Measurements from ENCODE around the gene LPAR2. TPM values are rescaled to one million over a fixed set of nuclear protein-coding genes. Genes with fewer than 3 reads are reported as not detected.
A peak's percentile ranks its signal among the peaks of the same experiment; 100 is the strongest.

The LPAR2 gene
- total RNA-seq, 2 donors from 2014 or later: 60.4 to 81.7 TPM

DNA sequence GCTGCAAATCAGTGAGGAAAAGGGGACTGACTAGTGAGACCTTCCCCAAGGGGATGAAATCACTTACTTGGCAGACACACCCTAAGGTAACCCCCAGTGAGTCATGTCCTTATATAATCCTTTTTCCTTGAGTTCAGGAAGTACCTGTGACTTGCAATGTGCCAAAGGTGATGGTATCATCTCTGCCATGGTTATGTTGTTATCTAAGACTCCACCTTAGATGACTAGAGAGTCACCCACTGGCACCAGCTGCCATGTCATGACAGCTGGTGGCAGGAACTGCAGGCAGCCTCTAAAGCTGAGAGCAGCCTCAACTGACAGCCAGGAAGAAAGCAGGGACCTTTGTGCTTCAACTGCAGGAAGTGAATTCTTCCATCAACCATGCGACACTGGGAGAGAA, 22.0 kb downstream of the LPAR2 start:
- Histone ChIP-seq H3K9ac (ENCODE audit: extremely low read depth, low read length, poor library complexity, severe bottlenecking) (no peak overlapping the region), H3K4me1 (ENCODE audit: control insufficient read depth, insufficient read depth, low read length) (no peaks in the 10 kb centered on the region), H3K36me3 (ENCODE audit: control insufficient read depth, insufficient read depth, low read length) (no peaks in the 10 kb centered on the region), H3K27ac (ENCODE audit: low read depth, low read length) (no peak overlapping the region), H3K4me3 (ENCODE audit: low read length) (no peak overlapping the region), H3K9me3 (ENCODE audit: control insufficient read depth, low read length) (no peaks in the 10 kb centered on the region), H3K27me3 (ENCODE audit: control insufficient read depth, insufficient read depth, low read length, poor library complexity, severe bottlenecking) (no peaks in the 10 kb centered on the region)
- TF ChIP-seq CTCF (conservative IDR thresholded peaks at IDR 0.05): no peak
- H3K27me3 Mint-ChIP-seq (ENCODE audit: insufficient read depth): no peaks in the 10 kb centered on the region
- no peak overlapping the region for H3K27ac Mint-ChIP-seq
- H3K4me1 Mint-ChIP-seq: peaks cover 5% of the 10 kb centered on the region
- WGBS, 2 experiments (ENCODE audit: insufficient coverage in 1 of 2, insufficient read length in 1 of 2): 93 to 100% methylated on average over 1 of the region's 1 CpG
- H3K4me3 Mint-ChIP-seq: no peak overlapping the region
- no peaks in the 10 kb centered on the region for H3K9me3 Mint-ChIP-seq
- H3K36me3 Mint-ChIP-seq (ENCODE audit: low read depth): no peaks in the 10 kb centered on the region
- no peak for DNase-seq

- Histone ChIP-seq H3K9me3 (ENCODE audit: control insufficient read depth, low read length) (no peaks in the 10 kb centered on the region), H3K27me3 (ENCODE audit: control insufficient read depth, insufficient read depth, low read length, poor library complexity, severe bottlenecking) (no peaks in the 10 kb centered on the region), H3K27ac (ENCODE audit: low read depth, low read length) (peak overlapping the region; percentile 18), H3K9ac (ENCODE audit: extremely low read depth, low read length, poor library complexity, severe bottlenecking) (no peak overlapping the region), H3K36me3 (ENCODE audit: control insufficient read depth, insufficient read depth, low read length) (peaks cover under 1% of the 10 kb centered on the region), H3K4me1 (ENCODE audit: control insufficient read depth, insufficient read depth, low read length) (no peaks in the 10 kb centered on the region), H3K4me3 (ENCODE audit: low read length) (no peak overlapping the region)
- H3K4me3 Mint-ChIP-seq: no peak overlapping the region
- H3K27ac Mint-ChIP-seq: no peak overlapping the region
- H3K27me3 Mint-ChIP-seq (ENCODE audit: insufficient read depth): no peaks in the 10 kb centered on the region
- no peaks in the 10 kb centered on the region for H3K36me3 Mint-ChIP-seq (ENCODE audit: low read depth)
- peaks cover 5% of the 10 kb centered on the region for H3K4me1 Mint-ChIP-seq
- no peak for DNase-seq
- no peak for TF ChIP-seq CTCF (conservative IDR thresholded peaks at IDR 0.05)
- WGBS, 2 experiments (ENCODE audit: insufficient coverage in 1 of 2, insufficient read length in 1 of 2): 89 to 92% methylated on average over 2 to 3 of the region's 3 CpGs
- H3K9me3 Mint-ChIP-seq: no peaks in the 10 kb centered on the region
Measured at GRCh38 chr19:19602713-19603324, 25.2 kb downstream of the LPAR2 start.

- Mint-ChIP-seq H3K36me3 (ENCODE audit: low read depth) (no peaks in the 10 kb centered on the region), H3K9me3 (no peaks in the 10 kb centered on the region), H3K27ac (no peak overlapping the region), H3K4me1 (peaks cover 5% of the 10 kb centered on the region), H3K27me3 (ENCODE audit: insufficient read depth) (no peaks in the 10 kb centered on the region), H3K4me3 (no peak overlapping the region)
- Histone ChIP-seq H3K9ac (ENCODE audit: extremely low read depth, low read length, poor library complexity, severe bottlenecking) (no peak overlapping the region), H3K27ac (ENCODE audit: low read depth, low read length) (no peak overlapping the region), H3K4me1 (ENCODE audit: control insufficient read depth, insufficient read depth, low read length) (no peaks in the 10 kb centered on the region), H3K36me3 (ENCODE audit: control insufficient read depth, insufficient read depth, low read length) (peaks cover 5% of the 10 kb centered on the region), H3K4me3 (ENCODE audit: low read length) (no peak overlapping the region), H3K27me3 (ENCODE audit: control insufficient read depth, insufficient read depth, low read length, poor library complexity, severe bottlenecking) (no peaks in the 10 kb centered on the region), H3K9me3 (ENCODE audit: control insufficient read depth, low read length) (no peaks in the 10 kb centered on the region)
- no peak for DNase-seq
- 74 to 84% methylated on average over 6 to 9 of the region's 9 CpGs for WGBS, 2 experiments (ENCODE audit: insufficient coverage in 1 of 2, insufficient read length in 1 of 2)
- no peak for TF ChIP-seq CTCF (conservative IDR thresholded peaks at IDR 0.05)
Measured at GRCh38 chr19:19602136-19602712, 25.8 kb downstream of the LPAR2 start.
